Fibroblast of skin of left quadriceps (primary cell): ENCODE measurements around the gene STK32B.

ENCODE experiments used
- DNase-seq, 2 experiments: peaks; one replicate each; pipeline ENCODE4 v3.0.0-alpha.2; 2013; ENCODE audit warnings: low read depth in 2 of 2

The STK32B gene

GRCh38 chr4:5124876-5125275, 73.6 kb downstream of the STK32B start:
- DNase-seq, result no peak

GRCh38 chr4:5125321-5125720, 74.0 kb downstream of the STK32B start:
- no peak for DNase-seq

- no peak for DNase-seq
Measured at GRCh38 chr4:5126231-5126630, 75.0 kb downstream of the STK32B start.

- DNase-seq, result no peak
Measured at GRCh38 chr4:5126857-5127256, 75.6 kb downstream of the STK32B start.

- peak in 1 of 2 experiments; percentile 25 for DNase-seq
Measured at GRCh38 chr4:5127556-5127955, 76.3 kb downstream of the STK32B start.

- DNase-seq, result no peak
Measured at GRCh38 chr4:5128569-5128968, 77.3 kb downstream of the STK32B start.

- DNase-seq, result no peak
Measured at GRCh38 chr4:5133201-5133600, 81.9 kb downstream of the STK32B start.

- no peak for DNase-seq
Measured at GRCh38 chr4:5133933-5134594, 82.8 kb downstream of the STK32B start.

- DNase-seq, result no peak
Measured at GRCh38 chr4:5134620-5135019, 83.3 kb downstream of the STK32B start.

- no peak for DNase-seq
Measured at GRCh38 chr4:5137226-5137625, 85.9 kb downstream of the STK32B start.

GRCh38 chr4:5137927-5138326, 86.6 kb downstream of the STK32B start:
- DNase-seq, result peak; percentile 21 to 27

GRCh38 chr4:5138389-5138788, 87.1 kb downstream of the STK32B start:
- no peak for DNase-seq

- DNase-seq, result no peak
Measured at GRCh38 chr4:5139141-5139540, 87.9 kb downstream of the STK32B start.

- DNase-seq, result no peak
Measured at GRCh38 chr4:5141802-5142201, 90.5 kb downstream of the STK32B start.

GRCh38 chr4:5142726-5143125, 91.4 kb downstream of the STK32B start:
- DNase-seq, result no peak

- no peak for DNase-seq
Measured at GRCh38 chr4:5143306-5143861, 92.1 kb downstream of the STK32B start.

GRCh38 chr4:5143940-5144339, 92.7 kb downstream of the STK32B start:
- no peak for DNase-seq

GRCh38 chr4:5144384-5144783, 93.1 kb downstream of the STK32B start:
- no peak for DNase-seq

GRCh38 chr4:5146248-5146647, 95.0 kb downstream of the STK32B start:
- no peak for DNase-seq

GRCh38 chr4:5152521-5152920, 101.2 kb downstream of the STK32B start:
- DNase-seq, result no peak

- DNase-seq, result peak; percentile 56 to 61
Measured at GRCh38 chr4:5156682-5157081, 105.4 kb downstream of the STK32B start.

GRCh38 chr4:5157791-5158770, 106.8 kb downstream of the STK32B start:
- DNase-seq, result no peak

- no peak for DNase-seq
Measured at GRCh38 chr4:5158825-5159224, 107.5 kb downstream of the STK32B start.
